Measurements from ENCODE around the gene TNFSF18.
"Not testable (repeated sequence)": the region's sequence is repeated elsewhere in the genome, so short reads cannot be mapped to it uniquely, and the experiment has no call there.

The TNFSF18 gene

GRCh38 chr1:173050865-173051264, at the start of gene TNFSF18:
TNFSF18 (minus strand) TSS chr1:173050941; CDS start chr1:173050896, 45 bp downstream.
- H3K27me3 Mint-ChIP-seq, result no peaks in the 10 kb centered on the region
- intact Hi-C loops (cut with micrococcal nuclease), result loop anchor here (5.0 to 10.0 kb wide), 3 partner anchors 34 to 306 kb away; partner anchors contain the start of gene TNFSF4
- H3K9me3 Mint-ChIP-seq, result no peaks in the 10 kb centered on the region
- H3K27ac Mint-ChIP-seq, result peak within 1 kb of the TSS; percentile 72
- peak within 1 kb of the TSS; percentile 21 for H3K4me3 Mint-ChIP-seq
- peaks cover 31% of the 10 kb centered on the region for H3K4me1 Mint-ChIP-seq (ENCODE audit: low read depth)
- no peaks in the 10 kb centered on the region for H3K36me3 Mint-ChIP-seq (ENCODE audit: low read depth)

GRCh38 chr1:173099166-173099565, 48.4 kb upstream of the TNFSF18 start:
- Mint-ChIP-seq H3K4me3 (no peak overlapping the region), H3K4me1 (ENCODE audit: low read depth) (peaks cover 39% of the 10 kb centered on the region), H3K27ac (no peak overlapping the region), H3K9me3 (peaks cover 19% of the 10 kb centered on the region), H3K36me3 (ENCODE audit: low read depth) (peaks cover 8% of the 10 kb centered on the region), H3K27me3 (no peaks in the 10 kb centered on the region)
- intact Hi-C loops (cut with micrococcal nuclease), result no loop called here

- intact Hi-C loops (cut with micrococcal nuclease), result no loop called here
- Mint-ChIP-seq H3K27ac (peak overlapping the region; percentile 61), H3K4me1 (ENCODE audit: low read depth) (peaks cover 40% of the 10 kb centered on the region), H3K4me3 (no peak overlapping the region), H3K9me3 (peaks cover 10% of the 10 kb centered on the region), H3K36me3 (ENCODE audit: low read depth) (peaks cover under 1% of the 10 kb centered on the region), H3K27me3 (no peaks in the 10 kb centered on the region)
Observed at GRCh38 chr1:173098117-173098516, 47.4 kb upstream of the TNFSF18 start.

GRCh38 chr1:173097001-173097400, 46.3 kb upstream of the TNFSF18 start:
- H3K36me3 Mint-ChIP-seq (ENCODE audit: low read depth), result no peaks in the 10 kb centered on the region
- H3K4me3 Mint-ChIP-seq, result no peak overlapping the region
- no peaks in the 10 kb centered on the region for H3K27me3 Mint-ChIP-seq
- intact Hi-C loops (cut with micrococcal nuclease), result no loop called here
- no peaks in the 10 kb centered on the region for H3K9me3 Mint-ChIP-seq
- H3K27ac Mint-ChIP-seq, result peak overlapping the region; percentile 61
- H3K4me1 Mint-ChIP-seq (ENCODE audit: low read depth), result peaks cover 40% of the 10 kb centered on the region

GRCh38 chr1:173095632-173096031, 44.9 kb upstream of the TNFSF18 start:
- Mint-ChIP-seq H3K4me3 (no peak overlapping the region), H3K27ac (no peak overlapping the region), H3K36me3 (ENCODE audit: low read depth) (no peaks in the 10 kb centered on the region), H3K9me3 (no peaks in the 10 kb centered on the region), H3K27me3 (no peaks in the 10 kb centered on the region), H3K4me1 (ENCODE audit: low read depth) (peaks cover 36% of the 10 kb centered on the region)
- intact Hi-C loops (cut with micrococcal nuclease), result no loop called here

GRCh38 chr1:173094541-173094940, 43.8 kb upstream of the TNFSF18 start:
- Mint-ChIP-seq H3K4me3 (no peak overlapping the region), H3K36me3 (ENCODE audit: low read depth) (no peaks in the 10 kb centered on the region), H3K27me3 (no peaks in the 10 kb centered on the region), H3K27ac (no peak overlapping the region), H3K4me1 (ENCODE audit: low read depth) (peaks cover 34% of the 10 kb centered on the region), H3K9me3 (no peaks in the 10 kb centered on the region)
- intact Hi-C loops (cut with micrococcal nuclease), result no loop called here

GRCh38 chr1:173093691-173094445, 43.1 kb upstream of the TNFSF18 start:
- intact Hi-C loops (cut with micrococcal nuclease), result no loop called here
- H3K4me1 Mint-ChIP-seq (ENCODE audit: low read depth), result peaks cover 34% of the 10 kb centered on the region
- H3K36me3 Mint-ChIP-seq (ENCODE audit: low read depth), result no peaks in the 10 kb centered on the region
- H3K27ac Mint-ChIP-seq, result no peak overlapping the region
- H3K4me3 Mint-ChIP-seq, result no peak overlapping the region
- H3K27me3 Mint-ChIP-seq, result no peaks in the 10 kb centered on the region
- H3K9me3 Mint-ChIP-seq, result no peaks in the 10 kb centered on the region

GRCh38 chr1:173084292-173084691, 33.6 kb upstream of the TNFSF18 start:
- H3K27me3 Mint-ChIP-seq, result peaks cover 5% of the 10 kb centered on the region
- H3K4me1 Mint-ChIP-seq (ENCODE audit: low read depth), result no peaks in the 10 kb centered on the region
- H3K27ac Mint-ChIP-seq, result no peak overlapping the region
- H3K9me3 Mint-ChIP-seq, result no peaks in the 10 kb centered on the region
- no peaks in the 10 kb centered on the region for H3K36me3 Mint-ChIP-seq (ENCODE audit: low read depth)
- intact Hi-C loops (cut with micrococcal nuclease), result no loop called here
- H3K4me3 Mint-ChIP-seq, result no peak overlapping the region

- Mint-ChIP-seq H3K27ac (no peak overlapping the region), H3K9me3 (no peaks in the 10 kb centered on the region), H3K36me3 (ENCODE audit: low read depth) (no peaks in the 10 kb centered on the region), H3K4me3 (no peak overlapping the region), H3K27me3 (peaks cover 4% of the 10 kb centered on the region), H3K4me1 (ENCODE audit: low read depth) (no peaks in the 10 kb centered on the region)
- intact Hi-C loops (cut with micrococcal nuclease), result no loop called here
Observed at GRCh38 chr1:173082913-173083312, 32.2 kb upstream of the TNFSF18 start.

- H3K4me1 Mint-ChIP-seq (ENCODE audit: low read depth); H3K36me3 Mint-ChIP-seq (ENCODE audit: low read depth); H3K4me3 Mint-ChIP-seq; H3K27me3 Mint-ChIP-seq; H3K27ac Mint-ChIP-seq; intact Hi-C loops (cut with micrococcal nuclease): not testable (repeated sequence)
- peaks cover 24% of the 10 kb centered on the region for H3K9me3 Mint-ChIP-seq
Observed at GRCh38 chr1:173074217-173074616, 23.5 kb upstream of the TNFSF18 start.

- H3K9me3 Mint-ChIP-seq, result no peaks in the 10 kb centered on the region
- H3K4me1 Mint-ChIP-seq (ENCODE audit: low read depth), result no peaks in the 10 kb centered on the region
- no peaks in the 10 kb centered on the region for H3K27me3 Mint-ChIP-seq
- no peak overlapping the region for H3K27ac Mint-ChIP-seq
- H3K36me3 Mint-ChIP-seq (ENCODE audit: low read depth), result no peaks in the 10 kb centered on the region
- no peak overlapping the region for H3K4me3 Mint-ChIP-seq
- intact Hi-C loops (cut with micrococcal nuclease), result no loop called here
Observed at GRCh38 chr1:173064011-173064410, 13.3 kb upstream of the TNFSF18 start.

- H3K9me3 Mint-ChIP-seq, result no peaks in the 10 kb centered on the region
- no peaks in the 10 kb centered on the region for H3K36me3 Mint-ChIP-seq (ENCODE audit: low read depth)
- no peaks in the 10 kb centered on the region for H3K27me3 Mint-ChIP-seq
- H3K4me3 Mint-ChIP-seq, result no peak overlapping the region
- intact Hi-C loops (cut with micrococcal nuclease), result no loop called here
- H3K27ac Mint-ChIP-seq, result no peak overlapping the region
- H3K4me1 Mint-ChIP-seq (ENCODE audit: low read depth), result no peaks in the 10 kb centered on the region
Observed at GRCh38 chr1:173063171-173063570, 12.4 kb upstream of the TNFSF18 start.

- no peak overlapping the region for H3K4me3 Mint-ChIP-seq
- no peaks in the 10 kb centered on the region for H3K4me1 Mint-ChIP-seq (ENCODE audit: low read depth)
- H3K27me3 Mint-ChIP-seq, result no peaks in the 10 kb centered on the region
- H3K9me3 Mint-ChIP-seq, result no peaks in the 10 kb centered on the region
- no peak overlapping the region for H3K27ac Mint-ChIP-seq
- no peaks in the 10 kb centered on the region for H3K36me3 Mint-ChIP-seq (ENCODE audit: low read depth)
- intact Hi-C loops (cut with micrococcal nuclease), result no loop called here
Observed at GRCh38 chr1:173062150-173062938, 11.6 kb upstream of the TNFSF18 start.

- Mint-ChIP-seq H3K4me3 (no peak overlapping the region), H3K27me3 (no peaks in the 10 kb centered on the region), H3K36me3 (ENCODE audit: low read depth) (no peaks in the 10 kb centered on the region), H3K27ac (no peak overlapping the region), H3K9me3 (no peaks in the 10 kb centered on the region), H3K4me1 (ENCODE audit: low read depth) (no peaks in the 10 kb centered on the region)
- intact Hi-C loops (cut with micrococcal nuclease), result loop anchor here (10.0 kb wide), 2 partner anchors 146 to 314 kb away; partner anchors contain the start of gene TNFSF4
Observed at GRCh38 chr1:173058556-173058955, 7.8 kb upstream of the TNFSF18 start.

Measured in dendritic cell treated with granulocyte-macrophage colony-stimulating factor and Interleukin-4, amounts not matched to agents 40 ng/mL and 50 ng/mL, for 4 days (primary cell).